Body of pancreas (tissue), 4 donors: Measurements from ENCODE around the gene HECW1.

ENCODE experiments used
- CTCF ChIP-seq, 7 experiments: fragments of 450-650 bp in 4 of 7; fragments of 200-600 bp in 3 of 7; sonication (generic) in 3 of 7; IDR thresholded peaks; one replicate each; pipeline ENCODE4 v1.5.1; 2016 to 2019; ENCODE audit warnings: antibody characterized with exemption in 7 of 7
- POLR2A ChIP-seq, 3 donors: fragments of 450-650 bp; IDR thresholded peaks; one replicate each; pipeline ENCODE4 v1.6.1; 2016; ENCODE audit warnings: antibody characterized with exemption in 3 of 3, mild to moderate bottlenecking in 2 of 3

- no peak for TF ChIP-seq CTCF (IDR thresholded peaks at IDR 0.05)
- TF ChIP-seq POLR2A (IDR thresholded peaks at IDR 0.05) = no peak
These were observed 456.1 kb downstream of the HECW1 start for GRCh38 chr7:43568529-43568928.
